Measurements from ENCODE around the gene KIF1B.

DNA sequence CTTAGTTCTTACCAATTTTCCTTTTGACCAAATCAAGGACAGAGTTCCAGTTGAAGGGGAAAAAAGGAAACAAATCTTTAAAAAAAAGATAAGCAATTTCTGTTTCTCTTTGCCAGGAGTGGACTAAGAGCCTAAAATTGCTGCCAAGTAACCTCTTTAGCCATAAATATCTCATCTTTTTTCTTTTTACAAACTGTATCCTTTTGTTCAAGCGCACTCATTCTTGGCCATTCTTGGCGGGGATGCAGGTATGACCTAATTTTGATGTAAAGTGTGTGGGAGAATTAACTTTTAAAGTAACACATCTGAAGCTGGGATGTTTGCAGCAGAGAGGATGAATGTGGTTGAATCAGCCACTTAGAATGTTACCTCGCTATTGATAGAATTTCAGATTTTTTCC, 13.4 kb upstream of the KIF1B start:
- no peak for TF ChIP-seq POLR2AphosphoS5 (IDR thresholded peaks at IDR 0.05)
- TF ChIP-seq, protein P1, sequence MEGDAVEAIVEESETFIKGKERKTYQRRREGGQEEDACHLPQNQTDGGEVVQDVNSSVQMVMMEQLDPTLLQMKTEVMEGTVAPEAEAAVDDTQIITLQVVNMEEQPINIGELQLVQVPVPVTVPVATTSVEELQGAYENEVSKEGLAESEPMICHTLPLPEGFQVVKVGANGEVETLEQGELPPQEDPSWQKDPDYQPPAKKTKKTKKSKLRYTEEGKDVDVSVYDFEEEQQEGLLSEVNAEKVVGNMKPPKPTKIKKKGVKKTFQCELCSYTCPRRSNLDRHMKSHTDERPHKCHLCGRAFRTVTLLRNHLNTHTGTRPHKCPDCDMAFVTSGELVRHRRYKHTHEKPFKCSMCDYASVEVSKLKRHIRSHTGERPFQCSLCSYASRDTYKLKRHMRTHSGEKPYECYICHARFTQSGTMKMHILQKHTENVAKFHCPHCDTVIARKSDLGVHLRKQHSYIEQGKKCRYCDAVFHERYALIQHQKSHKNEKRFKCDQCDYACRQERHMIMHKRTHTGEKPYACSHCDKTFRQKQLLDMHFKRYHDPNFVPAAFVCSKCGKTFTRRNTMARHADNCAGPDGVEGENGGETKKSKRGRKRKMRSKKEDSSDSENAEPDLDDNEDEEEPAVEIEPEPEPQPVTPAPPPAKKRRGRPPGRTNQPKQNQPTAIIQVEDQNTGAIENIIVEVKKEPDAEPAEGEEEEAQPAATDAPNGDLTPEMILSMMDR (IDR thresholded peaks at IDR 0.05), result no peak
